GM19463 (cell line): ENCODE data around the gene SLC39A12.
"Not testable (repeated sequence)": the region's sequence is repeated elsewhere in the genome, so short reads cannot be mapped to it uniquely, and the experiment has no call there.

Experiments used
- ATAC-seq: cut with Tn5 transposase; IDR thresholded peaks from one replicate; pipeline ENCODE4 v1.9.1; 2021; ENCODE audit warnings: mild to moderate bottlenecking, moderate library complexity; ENCODE audit not compliant: unreplicated experiment

SLC39A12 gene

DNA sequence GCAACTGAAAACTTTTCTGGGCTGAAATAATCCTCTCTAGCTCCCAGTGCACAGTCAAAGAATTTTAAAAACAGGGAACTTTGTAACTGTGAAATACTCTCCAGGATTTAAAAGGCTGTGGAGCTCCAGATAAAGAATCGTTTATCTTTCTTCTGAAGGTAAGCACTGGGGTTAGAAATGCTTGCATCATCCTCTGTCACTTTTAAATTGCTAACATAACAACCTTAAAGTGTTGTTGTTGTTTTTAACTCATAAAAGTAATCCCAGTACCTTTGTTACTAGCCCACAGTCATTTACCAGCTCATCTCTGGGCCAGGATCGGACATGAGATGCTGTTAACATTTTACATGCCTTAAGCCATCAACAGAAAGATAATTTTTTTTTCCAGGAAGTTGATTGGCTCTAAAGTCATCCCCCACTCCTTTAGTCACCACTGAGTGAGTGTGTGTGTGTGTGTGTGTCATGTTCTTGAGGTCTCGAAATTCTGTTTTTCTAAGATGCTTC is at the start of gene SLC39A12:
Gene SLC39A12, plus strand, starts transcription at position 51 of the 504 bp plus-strand sequence. CDS start 1,359 bp downstream, outside the sequence.
- ATAC-seq: no peak

- ATAC-seq: no peak
Observed at GRCh38 chr10:17904564-17904963, 47.2 kb upstream of the SLC39A12 start.

GRCh38 chr10:17905491-17905890 is 46.2 kb upstream of the SLC39A12 start:
- ATAC-seq: no peak

DNA sequence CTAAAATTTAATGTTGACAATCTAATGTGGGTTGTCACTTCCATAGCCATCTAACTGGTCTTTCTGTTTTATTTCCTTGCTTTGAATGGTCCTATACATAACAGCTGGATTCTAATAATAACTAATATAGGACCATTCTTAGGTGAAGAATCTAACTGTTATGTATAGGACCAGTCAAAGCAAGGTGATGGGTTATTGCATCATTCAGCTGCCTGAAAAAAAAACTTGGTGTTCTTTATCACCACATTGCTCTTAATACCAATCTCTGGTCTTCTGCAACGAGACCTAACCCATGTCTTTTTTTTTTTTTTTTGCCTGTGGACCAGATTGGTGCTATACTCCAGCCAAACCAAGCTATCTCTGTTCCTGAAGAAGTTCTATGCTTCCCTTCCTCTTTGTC is 45.7 kb upstream of the SLC39A12 start:
- no peak for ATAC-seq

DNA sequence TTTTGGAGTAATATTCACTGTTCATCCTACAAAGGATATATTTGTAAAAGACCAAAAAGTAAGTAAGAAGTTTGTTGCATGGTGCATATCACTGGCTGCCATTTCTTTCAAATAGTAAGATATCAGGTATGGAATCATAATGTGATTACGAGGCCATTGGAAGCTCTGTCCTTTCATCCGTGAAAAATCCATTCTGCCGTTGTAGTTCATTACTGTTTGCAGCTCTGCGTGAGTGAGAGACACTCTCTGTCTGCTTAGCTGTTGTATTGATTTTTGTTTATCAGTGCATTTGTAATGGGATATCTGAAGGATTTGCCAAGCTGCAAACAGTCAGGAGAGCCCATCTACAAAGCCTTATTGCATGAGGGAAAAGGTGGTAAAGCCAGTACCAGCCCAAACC is 44.1 kb upstream of the SLC39A12 start:
- ATAC-seq: no peak

DNA sequence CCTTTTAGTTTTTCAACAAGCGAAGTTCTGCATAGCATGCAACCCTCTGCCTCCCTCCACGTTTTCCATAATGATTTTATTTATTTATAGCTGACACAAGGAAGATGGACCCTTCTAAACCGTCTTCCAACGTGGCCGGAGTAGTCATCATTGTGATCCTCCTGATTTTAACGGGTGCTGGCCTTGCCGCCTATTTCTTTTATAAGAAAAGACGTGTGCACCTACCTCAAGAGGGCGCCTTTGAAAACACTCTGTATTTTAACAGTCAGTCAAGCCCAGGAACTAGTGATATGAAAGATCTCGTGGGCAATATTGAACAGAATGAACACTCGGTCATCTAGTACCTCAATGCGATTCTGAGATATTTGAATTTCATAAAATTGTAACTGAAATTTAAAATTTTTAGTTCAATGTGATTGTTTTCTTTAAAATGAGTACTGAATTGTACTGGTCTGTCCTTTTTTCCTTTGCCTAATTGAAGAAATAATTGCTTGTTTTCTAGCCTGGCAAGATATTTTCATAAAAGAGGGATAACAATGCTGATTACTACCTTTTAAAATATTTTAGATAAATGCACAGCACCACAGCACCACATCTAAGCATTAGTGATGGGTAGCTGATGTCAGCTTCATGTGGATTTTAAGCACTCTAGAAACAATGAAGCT is 41.5 kb upstream of the SLC39A12 start:
- ATAC-seq: peak; percentile 48

DNA sequence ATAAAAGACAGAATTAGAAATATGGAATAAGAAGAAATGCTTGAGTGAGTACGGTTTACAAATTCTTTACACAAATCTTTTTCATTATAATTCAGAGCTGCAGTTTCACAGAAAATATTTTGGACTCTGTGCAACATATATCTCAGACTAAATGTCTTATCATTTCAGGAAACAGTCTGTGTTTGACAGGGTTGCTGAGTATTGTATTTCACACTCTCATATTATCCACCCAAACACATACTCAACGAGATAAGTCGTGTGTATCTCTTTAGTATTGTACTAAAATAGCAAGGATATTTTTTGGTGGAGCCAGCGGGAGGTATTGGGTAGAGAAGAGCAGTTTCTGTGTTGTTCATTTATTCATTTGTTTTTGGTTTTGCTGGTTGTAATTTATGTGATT is 39.0 kb upstream of the SLC39A12 start:
- ATAC-seq: no peak

GRCh38 chr10:17913604-17914003 is 38.1 kb upstream of the SLC39A12 start:
- ATAC-seq: no peak

GRCh38 chr10:17914169-17915045 is 37.3 kb upstream of the SLC39A12 start:
- no peak for ATAC-seq

DNA sequence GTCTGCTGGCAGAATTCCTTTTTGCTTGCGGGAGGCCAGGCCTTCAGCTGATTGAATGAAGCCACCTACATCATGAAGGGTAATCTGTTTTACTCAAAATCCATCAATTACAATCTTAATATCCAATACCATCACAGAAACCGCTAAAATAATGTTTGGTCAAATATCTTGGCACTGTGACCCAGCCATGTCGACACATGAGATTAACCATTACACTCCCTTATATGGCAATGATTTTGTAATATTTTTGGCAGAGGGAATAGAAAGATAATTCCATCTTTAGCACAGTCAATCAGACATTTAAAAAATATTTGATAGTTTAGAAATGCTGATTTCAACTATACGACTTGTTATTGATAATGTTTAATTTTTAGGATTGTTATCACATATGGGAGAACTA is 36.5 kb upstream of the SLC39A12 start:
- ATAC-seq: no peak

DNA sequence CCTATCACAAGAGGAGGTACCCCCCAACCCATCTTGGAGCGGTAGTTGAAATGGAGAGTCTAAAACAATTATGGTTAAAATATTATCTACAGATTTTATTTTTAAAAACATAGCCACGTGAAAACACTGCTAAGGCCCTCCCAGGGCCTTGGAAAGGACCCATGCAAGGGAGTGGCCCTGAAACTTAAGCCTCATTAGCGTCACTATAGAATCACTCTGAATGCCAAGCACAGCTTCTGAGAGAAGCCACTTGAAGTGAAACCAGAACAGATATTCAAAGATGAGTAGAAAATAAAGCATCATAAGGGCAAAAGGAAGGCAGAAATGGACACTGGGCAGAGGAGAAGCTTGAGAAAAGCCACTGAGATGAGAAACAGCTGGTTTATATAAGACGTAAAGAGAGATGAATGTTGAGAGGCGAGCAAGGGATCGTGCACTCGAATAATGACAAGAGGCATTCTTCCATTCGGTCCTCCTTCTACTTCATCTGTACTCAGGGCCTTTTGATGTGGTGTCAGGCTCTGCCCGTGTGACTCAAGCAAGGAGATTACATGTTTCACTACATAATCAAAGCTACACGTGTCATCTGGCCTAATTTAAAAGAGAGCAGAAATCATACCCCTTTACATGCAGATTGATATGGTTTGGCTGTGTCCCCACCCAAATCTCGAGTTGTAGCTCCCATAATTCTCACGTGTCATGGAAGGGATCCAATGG is 33.4 kb upstream of the SLC39A12 start:
- no peak for ATAC-seq

GRCh38 chr10:17921378-17921777 is 30.3 kb upstream of the SLC39A12 start:
- ATAC-seq: no peak

GRCh38 chr10:17923728-17924127 is 28.0 kb upstream of the SLC39A12 start:
- ATAC-seq: no peak

GRCh38 chr10:17943033-17943745 is 8.5 kb upstream of the SLC39A12 start:
- ATAC-seq: no peak

DNA sequence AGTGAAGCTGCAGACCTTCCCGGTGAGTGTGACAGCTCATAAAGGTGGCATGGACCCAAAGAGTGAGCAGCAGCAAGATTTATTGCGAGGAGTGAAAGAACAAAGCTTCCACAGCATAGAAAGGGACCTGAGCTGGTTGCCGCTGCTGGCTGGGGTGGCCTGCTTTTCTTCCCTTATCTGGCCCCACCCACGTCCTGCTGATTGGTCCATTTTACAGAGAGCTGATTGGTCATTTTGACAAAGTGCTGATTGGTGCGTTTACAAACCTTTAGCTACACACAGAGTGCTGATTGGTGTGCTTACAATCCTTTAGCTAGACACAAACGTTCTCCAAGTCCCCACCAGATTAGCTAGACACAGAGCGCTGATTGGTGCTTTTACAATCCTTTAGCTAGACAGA is 1.4 kb upstream of the SLC39A12 start:
- ATAC-seq: not testable (repeated sequence)

- no peak for ATAC-seq
Observed at GRCh38 chr10:17950726-17951125, 992 bp upstream of the SLC39A12 start.

DNA sequence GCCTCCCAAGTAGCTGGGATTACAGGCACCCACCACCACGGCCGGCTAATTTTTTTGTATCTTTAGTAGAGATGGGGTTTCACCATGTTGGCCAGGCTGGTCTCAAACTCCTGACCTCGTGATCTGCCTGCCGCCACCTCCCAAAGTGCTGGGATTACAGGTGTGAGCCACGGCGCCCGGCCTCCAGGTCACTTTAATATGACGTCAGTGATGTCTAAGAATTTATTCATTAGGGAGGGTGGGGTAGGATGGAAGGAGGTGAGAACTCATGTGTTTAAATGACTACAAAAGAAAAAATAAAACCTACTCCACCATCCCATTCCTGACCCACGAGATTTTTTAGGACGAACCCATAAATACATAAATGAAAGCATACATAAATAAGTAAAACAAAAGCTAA is 2.7 kb downstream of the SLC39A12 start:
- ATAC-seq: not testable (repeated sequence)

- no peak for ATAC-seq
Observed at GRCh38 chr10:17954861-17955260, 3.1 kb downstream of the SLC39A12 start.

DNA sequence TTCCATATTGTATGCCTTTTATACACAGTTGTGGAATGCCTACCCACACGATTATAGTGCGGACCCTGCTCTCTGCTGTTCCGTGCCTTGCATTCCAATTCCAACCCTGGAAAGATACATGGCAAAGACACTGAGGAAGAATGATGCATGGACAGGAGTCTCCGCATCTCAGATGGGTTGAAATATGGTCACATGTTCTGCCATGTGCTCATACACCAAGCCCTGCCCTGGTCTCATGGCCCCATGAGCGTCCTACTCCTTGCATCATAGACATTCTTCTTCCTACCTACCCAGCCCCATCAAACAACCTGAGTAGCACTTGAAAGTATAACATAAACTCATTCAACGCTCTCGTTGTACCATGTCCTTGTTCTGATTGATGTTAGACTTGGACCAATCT is 6.3 kb downstream of the SLC39A12 start:
- no peak for ATAC-seq

DNA sequence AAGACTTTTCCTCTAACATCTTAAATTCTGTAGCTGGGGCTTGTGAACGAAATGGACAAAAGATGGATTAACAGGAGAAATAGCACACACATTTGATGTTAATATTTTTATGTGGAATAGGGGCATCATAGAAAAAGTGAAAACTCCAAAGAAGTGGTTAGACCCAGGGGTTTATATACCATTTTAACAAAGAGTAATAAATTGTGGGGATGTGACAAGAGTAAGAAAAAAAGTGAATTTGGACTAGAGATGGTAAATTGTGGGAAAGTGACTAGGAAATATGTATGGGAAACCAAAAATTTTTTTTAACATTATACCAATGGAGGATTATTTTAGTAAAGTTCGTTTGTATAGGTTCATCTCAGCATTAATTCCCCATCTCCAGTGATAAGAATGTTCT is 8.2 kb downstream of the SLC39A12 start:
- no peak for ATAC-seq
